ENCODE measurements around the gene EML4. TPM values are rescaled to one million over a fixed set of nuclear protein-coding genes. Genes with fewer than 3 reads are reported as not detected.
A peak's percentile ranks its signal among the peaks of the same experiment; 100 is the strongest.

EML4 gene
- total and polyA plus RNA-seq, 9 of the 15 experiments (the other 6 are each of a cell fraction or from before 2014, with no cell fraction given): 14.7 to 48.3 (median 36.5) TPM

DNA sequence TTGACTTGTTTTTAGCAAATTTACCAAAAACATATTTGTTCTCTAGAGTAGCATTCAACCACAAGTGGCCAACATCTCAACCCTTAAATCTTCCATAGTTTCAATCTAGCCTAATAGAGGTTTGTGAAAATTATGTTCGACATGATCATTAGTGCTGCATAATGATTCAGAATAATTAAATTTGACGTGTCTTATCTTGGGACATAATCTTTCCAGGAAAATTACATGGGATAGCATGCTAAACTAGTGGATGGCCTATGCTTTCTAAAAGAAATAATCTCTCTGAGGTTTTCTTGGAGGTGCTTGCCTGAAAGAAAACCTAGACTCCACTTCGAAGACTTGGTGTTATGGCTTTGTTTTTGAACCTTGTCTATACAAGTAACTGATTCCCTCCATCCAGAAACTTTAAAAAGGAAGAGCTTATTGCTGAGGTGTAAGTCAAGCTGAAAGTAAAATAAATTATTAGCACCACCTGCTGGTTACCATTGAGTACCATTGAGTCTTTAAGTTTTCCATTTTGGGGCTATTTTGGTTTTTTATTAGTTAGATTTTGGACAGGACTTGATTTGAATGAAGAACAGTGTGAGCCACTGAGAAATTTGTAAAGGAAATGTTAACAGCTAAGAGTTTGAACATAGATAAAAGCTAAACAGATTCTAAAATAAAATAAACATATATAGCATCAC is 159.1 kb downstream of the EML4 start:
- CTCF ChIA-PET (ENCODE audit: low intra/inter-chr PET ratio): interaction anchor here (1.1 to 1.4 kb wide), 3 partner anchors 132 to 459 kb away, joined by 3 to 7 read pairs (median 3); no protein-coding TSS in a partner anchor
- in situ Hi-C loops (cut with MboI): loop anchor here (10.0 kb wide), 1 partner anchor 233 kb away; no protein-coding TSS in a partner anchor

More for the DNA sequence above, 159.1 kb downstream of the EML4 start:
- BruUV-seq (replicated peaks): no TSS peak
- Histone ChIP-seq H3K79me2 (ENCODE audit: control insufficient read depth, insufficient read depth, low read length) (no peaks in the 10 kb centered on the region), H3K27me3 (ENCODE audit: control insufficient read depth in 2 of 2, insufficient read depth in 2 of 2, low read length in 2 of 2) (no peaks in the 10 kb centered on the region), H3K4me1 (replicated peaks in 1 of 2; ENCODE audit: control insufficient read depth in 2 of 2, insufficient read depth in 2 of 2, low read length in 2 of 2) (peaks cover 0 to 9% of the 10 kb centered on the region in 2 experiments; a peak in 2 of 5 replicates), H3K9ac (ENCODE audit: insufficient read depth in 1 of 2, low read depth in 2 of 2, low read length in 2 of 2) (no peak overlapping the region), H2AFZ (ENCODE audit: low read depth, low read length) (no peak overlapping the region), H3K9me1 (ENCODE audit: control insufficient read depth, insufficient read depth, low read length) (no peaks in the 10 kb centered on the region), H3K27ac (ENCODE audit: extremely low read depth, low read depth, low read length) (no peak overlapping the region), H3K4me3 (no peak overlapping the region), H4K20me1 (replicated peaks; ENCODE audit: control insufficient read depth, insufficient read depth, low read length) (no peaks in the 10 kb centered on the region), H3K9me3 (replicated peaks; ENCODE audit: control insufficient read depth, insufficient read depth, low read depth, low read length) (no peaks in the 10 kb centered on the region), H3K36me3 (ENCODE audit: control insufficient read depth, insufficient read depth, low read length) (peaks cover 61% of the 10 kb centered on the region), H3K4me2 (ENCODE audit: insufficient read depth, low read length) (no peak overlapping the region)
- ATAC-seq (peak; percentile 64), DNase-seq (ENCODE audit: extremely low read depth in 1 of 4, low spot score in 3 of 4) (peak in 2 of 4 experiments; percentile 17 to 22), FAIRE-seq (no peak)
- 37% methylated on average over 3 of the region's 3 CpGs for WGBS (ENCODE audit: insufficient coverage, low coverage, missing lambda C conversion rate)
- TF ChIP-seq CTCF (IDR thresholded peaks at IDR 0.05 in 2 of 3, conservative IDR thresholded peaks at IDR 0.05 in 1 of 3; ENCODE audit: insufficient read depth in 2 of 3, low read depth in 1 of 3, low read length in 3 of 3) (peak; percentile 18 to 63 (median 36); a peak in 4 of 6 replicates), TAF15 (IDR thresholded peaks at IDR 0.05; ENCODE audit: low read depth, low read length) (no peak), RAD21 (CRISPR knock-in tag; conservative IDR thresholded peaks at IDR 0.05 in 1 of 2, IDR thresholded peaks at IDR 0.05 in 1 of 2) (peak in 1 of 2 experiments; percentile 53; a peak in 3 of 4 replicates)
- TF ChIP-seq, protein P1, sequence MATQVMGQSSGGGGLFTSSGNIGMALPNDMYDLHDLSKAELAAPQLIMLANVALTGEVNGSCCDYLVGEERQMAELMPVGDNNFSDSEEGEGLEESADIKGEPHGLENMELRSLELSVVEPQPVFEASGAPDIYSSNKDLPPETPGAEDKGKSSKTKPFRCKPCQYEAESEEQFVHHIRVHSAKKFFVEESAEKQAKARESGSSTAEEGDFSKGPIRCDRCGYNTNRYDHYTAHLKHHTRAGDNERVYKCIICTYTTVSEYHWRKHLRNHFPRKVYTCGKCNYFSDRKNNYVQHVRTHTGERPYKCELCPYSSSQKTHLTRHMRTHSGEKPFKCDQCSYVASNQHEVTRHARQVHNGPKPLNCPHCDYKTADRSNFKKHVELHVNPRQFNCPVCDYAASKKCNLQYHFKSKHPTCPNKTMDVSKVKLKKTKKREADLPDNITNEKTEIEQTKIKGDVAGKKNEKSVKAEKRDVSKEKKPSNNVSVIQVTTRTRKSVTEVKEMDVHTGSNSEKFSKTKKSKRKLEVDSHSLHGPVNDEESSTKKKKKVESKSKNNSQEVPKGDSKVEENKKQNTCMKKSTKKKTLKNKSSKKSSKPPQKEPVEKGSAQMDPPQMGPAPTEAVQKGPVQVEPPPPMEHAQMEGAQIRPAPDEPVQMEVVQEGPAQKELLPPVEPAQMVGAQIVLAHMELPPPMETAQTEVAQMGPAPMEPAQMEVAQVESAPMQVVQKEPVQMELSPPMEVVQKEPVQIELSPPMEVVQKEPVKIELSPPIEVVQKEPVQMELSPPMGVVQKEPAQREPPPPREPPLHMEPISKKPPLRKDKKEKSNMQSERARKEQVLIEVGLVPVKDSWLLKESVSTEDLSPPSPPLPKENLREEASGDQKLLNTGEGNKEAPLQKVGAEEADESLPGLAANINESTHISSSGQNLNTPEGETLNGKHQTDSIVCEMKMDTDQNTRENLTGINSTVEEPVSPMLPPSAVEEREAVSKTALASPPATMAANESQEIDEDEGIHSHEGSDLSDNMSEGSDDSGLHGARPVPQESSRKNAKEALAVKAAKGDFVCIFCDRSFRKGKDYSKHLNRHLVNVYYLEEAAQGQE (IDR thresholded peaks at IDR 0.05; ENCODE audit: borderline replicate concordance): peak; percentile 19; the same call in 1 of the 2 replicates
- TF ChIP-seq, protein P1 (CRISPR knock-in tag; IDR thresholded peaks at IDR 0.05; ENCODE audit: low read depth): no peak
- TF ChIP-seq, protein P2, sequence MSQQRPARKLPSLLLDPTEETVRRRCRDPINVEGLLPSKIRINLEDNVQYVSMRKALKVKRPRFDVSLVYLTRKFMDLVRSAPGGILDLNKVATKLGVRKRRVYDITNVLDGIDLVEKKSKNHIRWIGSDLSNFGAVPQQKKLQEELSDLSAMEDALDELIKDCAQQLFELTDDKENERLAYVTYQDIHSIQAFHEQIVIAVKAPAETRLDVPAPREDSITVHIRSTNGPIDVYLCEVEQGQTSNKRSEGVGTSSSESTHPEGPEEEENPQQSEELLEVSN (IDR thresholded peaks at IDR 0.05; ENCODE audit: borderline replicate concordance in 1 of 2, extremely low read depth in 1 of 2, insufficient read depth in 1 of 2, insufficient read length in 1 of 2, low read depth in 1 of 2, low read length in 1 of 2, poor library complexity in 1 of 2, severe bottlenecking in 1 of 2): no peak
- intact Hi-C loops (cut with micrococcal nuclease): loop anchor here (1.0 to 5.0 kb wide), 2 partner anchors 232 to 461 kb away; no protein-coding TSS in a partner anchor
- POLR2A ChIA-PET: interaction anchor here (1.8 kb wide), 1 partner anchor 14 kb away, joined by 7 read pairs; no protein-coding TSS in a partner anchor
